ENCODE measurements around the gene KCNQ1. TPM values are rescaled to one million over a fixed set of nuclear protein-coding genes. Genes with fewer than 3 reads are reported as not detected.

The KCNQ1 gene
- total RNA-seq, 1 experiment from 2014 or later: 2.5 TPM

- TF ChIP-seq HMGXB4 (CRISPR knock-in tag; IDR thresholded peaks at IDR 0.05) (no peak), FOXP4 (CRISPR knock-in tag; IDR thresholded peaks at IDR 0.05) (no peak), KAT7 (CRISPR knock-in tag; IDR thresholded peaks at IDR 0.05; ENCODE audit: borderline replicate concordance) (no peak), PRRX2 (CRISPR knock-in tag; IDR thresholded peaks at IDR 0.05) (no peak), ZNF121 (CRISPR knock-in tag; IDR thresholded peaks at IDR 0.05) (no peak), E2F1 (CRISPR knock-in tag; IDR thresholded peaks at IDR 0.05) (no peak), USF1 (CRISPR knock-in tag; IDR thresholded peaks at IDR 0.05) (no peak), RORB (CRISPR knock-in tag; IDR thresholded peaks at IDR 0.05) (no peak)
- ChIA-PET POLR2A (no interaction called here), CTCF (interaction anchor here (1.3 to 1.4 kb wide), 2 partner anchors 13 to 98 kb away, joined by 3 to 6 read pairs; no protein-coding TSS in a partner anchor)
- H3K27me3 Mint-ChIP-seq (ENCODE audit: low read depth): peaks cover 19% of the 10 kb centered on the region
- DNase-seq (ENCODE audit: low spot score) (no peak), ATAC-seq (no peak)
- no peaks in the 10 kb centered on the region for H3K9me3 Mint-ChIP-seq
- H3K4me3 Mint-ChIP-seq: no peak overlapping the region
- H3K4me1 Mint-ChIP-seq: no peaks in the 10 kb centered on the region
- H3K27ac Mint-ChIP-seq: no peak overlapping the region
- no peaks in the 10 kb centered on the region for H3K36me3 Mint-ChIP-seq
Measured at GRCh38 chr11:2433106-2433925, 11.5 kb upstream of the KCNQ1 start.

GRCh38 chr11:2434008-2434407 lies 10.8 kb upstream of the KCNQ1 start:
- ChIA-PET POLR2A (no interaction called here), CTCF (no interaction called here)
- Mint-ChIP-seq H3K4me1 (no peaks in the 10 kb centered on the region), H3K27me3 (ENCODE audit: low read depth) (peaks cover 25% of the 10 kb centered on the region), H3K27ac (no peak overlapping the region), H3K9me3 (no peaks in the 10 kb centered on the region), H3K4me3 (no peak overlapping the region), H3K36me3 (no peaks in the 10 kb centered on the region)
- TF ChIP-seq MAX (CRISPR knock-in tag; IDR thresholded peaks at IDR 0.05) (no peak), JUN (CRISPR knock-in tag; IDR thresholded peaks at IDR 0.05) (no peak)
- DNase-seq (ENCODE audit: low spot score): no peak
- ATAC-seq: no peak

GRCh38 chr11:2434506-2435255 lies 10.1 kb upstream of the KCNQ1 start:
- peaks cover 32% of the 10 kb centered on the region for H3K27me3 Mint-ChIP-seq (ENCODE audit: low read depth)
- H3K9me3 Mint-ChIP-seq: peaks cover 2% of the 10 kb centered on the region
- no peak overlapping the region for H3K27ac Mint-ChIP-seq
- no peaks in the 10 kb centered on the region for H3K4me1 Mint-ChIP-seq
- DNase-seq (ENCODE audit: low spot score): no peak
- H3K36me3 Mint-ChIP-seq: no peaks in the 10 kb centered on the region
- ATAC-seq: no peak
- H3K4me3 Mint-ChIP-seq: no peak overlapping the region
- POLR2A ChIA-PET: no interaction called here
- CTCF ChIA-PET: no interaction called here
- no peak for TF ChIP-seq ATF2 (CRISPR knock-in tag; IDR thresholded peaks at IDR 0.05; ENCODE audit: borderline replicate concordance, low read depth)
- no peak for TF ChIP-seq TEAD1 (CRISPR knock-in tag; IDR thresholded peaks at IDR 0.05)
- no peak for TF ChIP-seq MYBL2 (CRISPR knock-in tag; IDR thresholded peaks at IDR 0.05)
- TF ChIP-seq FOXP4 (CRISPR knock-in tag; IDR thresholded peaks at IDR 0.05): no peak
- no peak for TF ChIP-seq ETV6 (CRISPR knock-in tag; IDR thresholded peaks at IDR 0.05)
- no peak for TF ChIP-seq ZNF121 (CRISPR knock-in tag; IDR thresholded peaks at IDR 0.05)
- TF ChIP-seq KAT7 (CRISPR knock-in tag; IDR thresholded peaks at IDR 0.05; ENCODE audit: borderline replicate concordance): no peak
- TF ChIP-seq ZMAT4 (CRISPR knock-in tag; IDR thresholded peaks at IDR 0.05): no peak
- TF ChIP-seq ZNF396 (CRISPR knock-in tag; IDR thresholded peaks at IDR 0.05; ENCODE audit: borderline replicate concordance): no peak
- TF ChIP-seq JAZF1 (CRISPR knock-in tag; IDR thresholded peaks at IDR 0.05): no peak
- no peak for TF ChIP-seq TEAD4 (CRISPR knock-in tag; IDR thresholded peaks at IDR 0.05)
- no peak for TF ChIP-seq E2F1 (CRISPR knock-in tag; IDR thresholded peaks at IDR 0.05)

Data from WTC11 (cell line).